ENCODE measurements around the gene OSTF1.

The OSTF1 gene

GRCh38 chr9:75169623-75170022, 81.3 kb downstream of the OSTF1 start:
- DNase-seq = no peak

- DNase-seq = no peak
These were observed 82.6 kb downstream of the OSTF1 start for GRCh38 chr9:75170898-75171360.

- no peak for DNase-seq
These were observed 87.1 kb downstream of the OSTF1 start for GRCh38 chr9:75175395-75175794.

GRCh38 chr9:75176037-75176436, 87.7 kb downstream of the OSTF1 start:
- no peak for DNase-seq

- DNase-seq = no peak
These were observed 93.4 kb downstream of the OSTF1 start for GRCh38 chr9:75181750-75182149.

GRCh38 chr9:75183306-75183705, 95.0 kb downstream of the OSTF1 start:
- DNase-seq = no peak

- no peak for DNase-seq
These were observed 96.2 kb downstream of the OSTF1 start for GRCh38 chr9:75184471-75184870.

- no peak for DNase-seq
These were observed 97.4 kb downstream of the OSTF1 start for GRCh38 chr9:75185585-75186170.

- DNase-seq = no peak
These were observed 98.6 kb downstream of the OSTF1 start for GRCh38 chr9:75186767-75187380.

GRCh38 chr9:75188756-75189155, 100.4 kb downstream of the OSTF1 start:
- no peak for DNase-seq

- no peak for DNase-seq
These were observed 102.4 kb downstream of the OSTF1 start for GRCh38 chr9:75190762-75191161.

Measured in NCI-H1048 (cell line).